GM18502 (cell line): ENCODE measurements around the gene RENBP.

Experiments
- ATAC-seq: cut with Tn5 transposase; IDR thresholded peaks from one replicate; pipeline ENCODE4 v1.9.1; 2021; ENCODE audit warnings: mild to moderate bottlenecking; ENCODE audit not compliant: unreplicated experiment, poor library complexity

RENBP gene

GRCh38 chrX:153924149-153924861 is 20.1 kb downstream of the RENBP start:
- ATAC-seq, result no peak

GRCh38 chrX:153922932-153923857 is 21.2 kb downstream of the RENBP start:
- no peak for ATAC-seq

- no peak for ATAC-seq
Observed at GRCh38 chrX:153921511-153922446, 22.7 kb downstream of the RENBP start.

GRCh38 chrX:153921070-153921469 is 23.4 kb downstream of the RENBP start:
- ATAC-seq, result no peak

GRCh38 chrX:153920546-153920945 is 23.9 kb downstream of the RENBP start:
- ATAC-seq, result no peak

- no peak for ATAC-seq
Observed at GRCh38 chrX:153919281-153919680, 25.2 kb downstream of the RENBP start.

- no peak for ATAC-seq
Observed at GRCh38 chrX:153917869-153918268, 26.6 kb downstream of the RENBP start.

- ATAC-seq, result no peak
Observed at GRCh38 chrX:153913701-153914100, 30.7 kb downstream of the RENBP start.

- no peak for ATAC-seq
Observed at GRCh38 chrX:153913211-153913610, 31.2 kb downstream of the RENBP start.

GRCh38 chrX:153911798-153912197 is 32.6 kb downstream of the RENBP start:
- no peak for ATAC-seq

GRCh38 chrX:153910446-153910845 is 34.0 kb downstream of the RENBP start:
- ATAC-seq, result no peak

- no peak for ATAC-seq
Observed at GRCh38 chrX:153909980-153910360, 34.5 kb downstream of the RENBP start.

- peak; percentile 45 for ATAC-seq
Observed at GRCh38 chrX:153909024-153909979, 35.1 kb downstream of the RENBP start.

- ATAC-seq, result no peak
Observed at GRCh38 chrX:153908219-153908860, 36.1 kb downstream of the RENBP start.

GRCh38 chrX:153907456-153907855 is 37.0 kb downstream of the RENBP start:
- no peak for ATAC-seq

GRCh38 chrX:153906126-153906917 is 38.1 kb downstream of the RENBP start:
- ATAC-seq, result no peak

GRCh38 chrX:153905481-153906095 is 38.9 kb downstream of the RENBP start:
- no peak for ATAC-seq
